ENCODE results near the gene YTHDC2.

The YTHDC2 gene

DNA sequence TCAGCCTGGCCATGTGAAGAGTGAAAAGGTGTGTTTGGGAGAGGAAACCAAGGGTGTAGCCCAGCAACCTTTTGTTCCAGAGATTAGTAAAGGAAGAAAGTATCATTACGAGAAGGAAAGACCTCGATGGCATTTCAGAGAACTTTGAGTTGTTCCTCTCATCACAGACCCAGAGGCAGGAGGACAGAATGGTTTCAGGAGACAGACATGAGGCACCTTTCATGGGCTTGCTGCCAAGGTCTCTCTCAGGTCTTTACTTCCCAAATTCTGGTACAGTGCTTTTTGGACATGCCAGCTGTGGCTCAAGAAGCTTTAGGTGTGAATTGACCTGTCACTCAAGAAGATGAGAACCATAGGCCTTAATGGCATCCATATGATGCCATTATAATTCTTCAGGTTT lies 22.5 kb upstream of the YTHDC2 start:
- H3F3A ChIP-seq (ENCODE audit: insufficient read depth, low read length), result no peaks in the 10 kb centered on the region
- H3K36me3 ChIP-seq (ENCODE audit: insufficient read depth, low read length), result no peaks in the 10 kb centered on the region
- H2AFZ ChIP-seq (ENCODE audit: low read length), result no peak overlapping the region
- H3K9me3 ChIP-seq (ENCODE audit: low read length), result peaks cover 7% of the 10 kb centered on the region; the same call in 1 of the 2 replicates
- no peaks in the 10 kb centered on the region for H3K27me3 ChIP-seq (ENCODE audit: insufficient read depth, low read length)
- no peak for TF ChIP-seq EZH2 (IDR thresholded peaks at IDR 0.05; ENCODE audit: borderline replicate concordance, low read length)
- TF ChIP-seq, protein P1, sequence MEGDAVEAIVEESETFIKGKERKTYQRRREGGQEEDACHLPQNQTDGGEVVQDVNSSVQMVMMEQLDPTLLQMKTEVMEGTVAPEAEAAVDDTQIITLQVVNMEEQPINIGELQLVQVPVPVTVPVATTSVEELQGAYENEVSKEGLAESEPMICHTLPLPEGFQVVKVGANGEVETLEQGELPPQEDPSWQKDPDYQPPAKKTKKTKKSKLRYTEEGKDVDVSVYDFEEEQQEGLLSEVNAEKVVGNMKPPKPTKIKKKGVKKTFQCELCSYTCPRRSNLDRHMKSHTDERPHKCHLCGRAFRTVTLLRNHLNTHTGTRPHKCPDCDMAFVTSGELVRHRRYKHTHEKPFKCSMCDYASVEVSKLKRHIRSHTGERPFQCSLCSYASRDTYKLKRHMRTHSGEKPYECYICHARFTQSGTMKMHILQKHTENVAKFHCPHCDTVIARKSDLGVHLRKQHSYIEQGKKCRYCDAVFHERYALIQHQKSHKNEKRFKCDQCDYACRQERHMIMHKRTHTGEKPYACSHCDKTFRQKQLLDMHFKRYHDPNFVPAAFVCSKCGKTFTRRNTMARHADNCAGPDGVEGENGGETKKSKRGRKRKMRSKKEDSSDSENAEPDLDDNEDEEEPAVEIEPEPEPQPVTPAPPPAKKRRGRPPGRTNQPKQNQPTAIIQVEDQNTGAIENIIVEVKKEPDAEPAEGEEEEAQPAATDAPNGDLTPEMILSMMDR (IDR thresholded peaks at IDR 0.05; ENCODE audit: low read length), result no peak
- H3K4me1 ChIP-seq (ENCODE audit: insufficient read depth, low read length, severe bottlenecking), result no peaks in the 10 kb centered on the region
- H4K20me1 ChIP-seq (ENCODE audit: insufficient read depth, low read length), result no peaks in the 10 kb centered on the region
- H3K9ac ChIP-seq (ENCODE audit: low read length), result no peak overlapping the region
- no peak overlapping the region for H3K4me2 ChIP-seq (ENCODE audit: low read length)
- H3K79me2 ChIP-seq (ENCODE audit: insufficient read depth, low read length), result no peaks in the 10 kb centered on the region
- H3K9me2 ChIP-seq (ENCODE audit: low read depth, low read length), result no peaks in the 10 kb centered on the region
- no peak overlapping the region for H3K27ac ChIP-seq (ENCODE audit: low read depth, low read length, poor library complexity, severe bottlenecking)
- no peak overlapping the region for H3K4me3 ChIP-seq (ENCODE audit: low read depth, low read length, poor library complexity, severe bottlenecking)

DNA sequence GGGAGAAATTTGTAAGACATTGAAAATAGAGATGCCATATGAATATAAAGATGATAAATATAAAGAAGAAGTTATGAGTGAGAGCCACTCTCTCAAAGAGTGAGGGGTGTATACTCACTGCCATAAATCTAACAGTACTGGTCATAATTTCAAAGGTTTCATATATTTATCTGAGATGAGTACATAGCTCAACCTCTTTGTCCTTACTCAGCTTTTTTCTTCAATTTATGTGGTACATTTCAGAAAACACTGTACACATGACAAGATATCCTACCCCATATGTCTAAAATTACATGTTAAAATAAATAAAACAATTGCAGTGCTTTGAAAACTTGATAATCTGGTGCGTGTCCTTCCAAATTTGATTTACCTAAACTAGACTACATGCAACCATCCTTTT lies 20.0 kb upstream of the YTHDC2 start:
- no peaks in the 10 kb centered on the region for H3K4me1 ChIP-seq (ENCODE audit: insufficient read depth, low read length, severe bottlenecking)
- H3K9me2 ChIP-seq (ENCODE audit: low read depth, low read length), result no peaks in the 10 kb centered on the region
- H2AFZ ChIP-seq (ENCODE audit: low read length), result no peak overlapping the region
- no peaks in the 10 kb centered on the region for H3K79me2 ChIP-seq (ENCODE audit: insufficient read depth, low read length)
- no peaks in the 10 kb centered on the region for H3F3A ChIP-seq (ENCODE audit: insufficient read depth, low read length)
- H3K9me3 ChIP-seq (ENCODE audit: low read length), result peaks cover 7% of the 10 kb centered on the region; the same call in 1 of the 2 replicates
- H4K20me1 ChIP-seq (ENCODE audit: insufficient read depth, low read length), result no peaks in the 10 kb centered on the region
- H3K9ac ChIP-seq (ENCODE audit: low read length), result no peak overlapping the region
- H3K36me3 ChIP-seq (ENCODE audit: insufficient read depth, low read length), result no peaks in the 10 kb centered on the region
- TF ChIP-seq EZH2 (IDR thresholded peaks at IDR 0.05; ENCODE audit: borderline replicate concordance, low read length), result no peak
- TF ChIP-seq, protein P1 (IDR thresholded peaks at IDR 0.05; ENCODE audit: low read length), result no peak
- H3K4me3 ChIP-seq (ENCODE audit: low read depth, low read length, poor library complexity, severe bottlenecking), result no peak overlapping the region
- H3K27ac ChIP-seq (ENCODE audit: low read depth, low read length, poor library complexity, severe bottlenecking), result no peak overlapping the region
- H3K4me2 ChIP-seq (ENCODE audit: low read length), result no peak overlapping the region
- no peaks in the 10 kb centered on the region for H3K27me3 ChIP-seq (ENCODE audit: insufficient read depth, low read length)

DNA sequence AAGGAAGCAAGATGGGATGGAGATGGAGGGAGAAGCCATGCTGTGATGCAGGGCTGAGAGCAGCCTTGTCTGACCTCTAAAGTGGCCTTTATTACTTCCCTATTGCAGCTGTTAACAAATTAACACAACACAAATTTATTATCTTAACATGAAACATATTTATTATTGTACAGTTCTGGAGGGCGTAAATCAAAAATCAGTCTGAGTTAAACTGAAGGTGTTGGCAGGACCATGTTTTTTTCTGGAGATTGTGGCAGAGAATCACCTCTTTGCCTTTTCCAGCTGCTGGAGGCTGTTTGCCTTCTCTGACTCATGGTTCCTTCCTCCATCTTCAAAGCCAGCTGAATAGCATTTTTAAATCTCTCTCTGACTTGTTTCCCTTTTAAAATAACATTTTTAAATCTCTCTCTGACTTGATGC lies 18.1 kb upstream of the YTHDC2 start:
- H3K4me2 ChIP-seq (ENCODE audit: low read length), result no peak overlapping the region
- TF ChIP-seq EZH2 (IDR thresholded peaks at IDR 0.05; ENCODE audit: borderline replicate concordance, low read length), result no peak
- TF ChIP-seq, protein P1 (IDR thresholded peaks at IDR 0.05; ENCODE audit: low read length), result no peak
- no peaks in the 10 kb centered on the region for H3F3A ChIP-seq (ENCODE audit: insufficient read depth, low read length)
- peaks cover 3% of the 10 kb centered on the region; the same call in 1 of the 2 replicates for H3K9me3 ChIP-seq (ENCODE audit: low read length)
- no peaks in the 10 kb centered on the region for H3K9me2 ChIP-seq (ENCODE audit: low read depth, low read length)
- no peak overlapping the region for H3K9ac ChIP-seq (ENCODE audit: low read length)
- H3K4me3 ChIP-seq (ENCODE audit: low read depth, low read length, poor library complexity, severe bottlenecking), result no peak overlapping the region
- no peaks in the 10 kb centered on the region for H3K36me3 ChIP-seq (ENCODE audit: insufficient read depth, low read length)
- H4K20me1 ChIP-seq (ENCODE audit: insufficient read depth, low read length), result no peaks in the 10 kb centered on the region
- no peak overlapping the region for H2AFZ ChIP-seq (ENCODE audit: low read length)
- H3K79me2 ChIP-seq (ENCODE audit: insufficient read depth, low read length), result no peaks in the 10 kb centered on the region
- H3K27me3 ChIP-seq (ENCODE audit: insufficient read depth, low read length), result no peaks in the 10 kb centered on the region
- H3K27ac ChIP-seq (ENCODE audit: low read depth, low read length, poor library complexity, severe bottlenecking), result no peak overlapping the region
- no peaks in the 10 kb centered on the region for H3K4me1 ChIP-seq (ENCODE audit: insufficient read depth, low read length, severe bottlenecking)

Data from OCI-LY1 (cell line).